ENCODE data around the gene RAB31.

GRCh38 chr18:9861933-9862332 lies 153.8 kb downstream of the RAB31 start:
- TF ChIP-seq EZH2 (IDR thresholded peaks at IDR 0.05; ENCODE audit: borderline replicate concordance) (no peak), CTCF (IDR thresholded peaks at IDR 0.05; ENCODE audit: poor library complexity) (no peak), EZH2phosphoT487 (IDR thresholded peaks at IDR 0.05; ENCODE audit: low read depth, severe bottlenecking, unreplicated experiment) (no peak)
